ENCODE results near the gene BIN1.

DNA sequence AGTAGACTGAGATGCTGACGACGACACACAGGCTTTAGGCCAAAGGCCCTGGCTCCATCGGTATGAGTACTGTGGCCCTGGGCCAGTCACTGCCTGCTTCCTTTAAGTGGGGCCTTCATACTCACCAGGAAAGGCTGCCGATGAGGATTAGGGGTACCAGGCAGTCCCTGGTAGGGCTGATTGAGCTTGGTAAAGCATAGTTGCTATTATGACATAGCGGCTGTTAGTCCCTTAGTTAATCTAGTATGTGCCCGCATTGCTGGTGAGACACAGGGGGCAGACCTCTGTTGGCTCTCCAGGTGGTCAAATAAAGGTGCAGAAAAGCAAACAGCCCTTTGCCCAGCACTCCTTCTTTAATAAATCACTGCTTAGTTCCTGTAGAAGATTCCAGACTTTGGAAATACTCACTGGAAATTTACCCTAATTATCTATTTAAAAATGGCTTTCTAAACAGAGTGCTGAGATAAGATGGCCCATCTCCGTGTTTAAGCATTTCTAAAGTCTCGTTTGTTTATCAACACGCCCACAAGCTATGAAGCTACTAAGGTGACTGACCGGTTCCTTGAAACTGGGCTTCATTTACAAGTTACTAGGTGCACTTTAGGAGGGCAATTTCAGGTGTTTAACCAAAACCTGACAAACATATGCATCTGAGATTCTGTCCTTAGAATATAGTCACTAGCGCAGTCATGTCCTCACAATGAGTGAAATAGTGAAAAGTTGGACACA lies 8.7 kb upstream of the BIN1 start:
- TF ChIP-seq SIN3A (IDR thresholded peaks at IDR 0.05; ENCODE audit: borderline replicate concordance, insufficient read depth, low read length) (no peak), TAF1 (IDR thresholded peaks at IDR 0.05; ENCODE audit: borderline replicate concordance, insufficient read depth, low read length) (no peak)

All from PFSK-1 (cell line).